T-cell (primary cell): ENCODE measurements around the gene SLC27A1. TPM values are rescaled to one million over a fixed set of nuclear protein-coding genes. Genes with fewer than 3 reads are reported as not detected.
"Not testable (repeated sequence)": the region's sequence is repeated elsewhere in the genome, so short reads cannot be mapped to it uniquely, and the experiment has no call there.

Experiments used
- ATAC-seq, 4 experiments: fragments of 200-7000 bp in 3 of 4; fragments of 150-1000 bp in 1 of 4; cut with Tn5 transposase; replicated peaks in 1 of 4; 1 replicate in 3 of 4; 2 replicates in 1 of 4; pipeline ENCODE4 v1.10.0; 2021; ENCODE audit warnings: moderate library complexity in 3 of 4, mild to moderate bottlenecking in 2 of 4, moderate number of reproducible peaks in 1 of 4
- CTCF ChIA-PET, 2 donors: fragments of 300-600 bp; sonication (Branson Sonifier 250); formaldehyde crosslinking; loops; one replicate each; lab custom pipeline; 2022; ENCODE audit warnings: antibody characterized with exemption in 2 of 2; lab: Charles Lee
- POLR2A ChIA-PET, 2 donors: fragments of 300-600 bp; sonication (Branson Sonifier 250); formaldehyde crosslinking; loops; one replicate each; lab custom pipeline; 2022; ENCODE audit warnings: antibody characterized with exemption in 2 of 2; lab: Charles Lee
- DNase-seq, 35 experiments: peaks; one replicate each; pipeline versions ENCODE4 v3.0.0 to v3.0.0-alpha.2; 2013 to 2023
- H3K27ac ChIP-seq: one replicate; pipeline ENCODE4 v1.5.1; 2013; ENCODE audit warnings: low read length
- H3K27me3 ChIP-seq, 2 experiments: replicated peaks in 1 of 2; 1 replicate in 1 of 2; 2 replicates in 1 of 2; pipeline versions ENCODE4 v1.6.1 to v1.7.0; 2013; ENCODE audit warnings: low read length in 1 of 2, mixed read lengths in 1 of 2; ENCODE audit not compliant: control insufficient read depth in 2 of 2, insufficient read depth in 2 of 2; ENCODE audit errors: extremely low read depth in 1 of 2
- H3K36me3 ChIP-seq, 2 donors: 1 replicate in 1 of 2; 2 replicates in 1 of 2; pipeline versions ENCODE4 v1.6.1 to v1.7.0; 2013; ENCODE audit warnings: low read length in 1 of 2; ENCODE audit not compliant: control insufficient read depth in 2 of 2, insufficient read depth in 1 of 2; ENCODE audit errors: extremely low read depth in 1 of 2
- H3K4me1 ChIP-seq, 2 experiments: 1 replicate in 1 of 2; 2 replicates in 1 of 2; pipeline versions ENCODE4 v1.6.1 to v1.7.0; 2013; ENCODE audit warnings: low read length in 2 of 2, mixed read lengths in 1 of 2; ENCODE audit not compliant: insufficient read depth in 2 of 2, control insufficient read depth in 1 of 2; ENCODE audit errors: extremely low read depth in 1 of 2
- H3K4me3 ChIP-seq, 2 donors: 1 replicate in 1 of 2; 2 replicates in 1 of 2; pipeline versions ENCODE4 v1.5.1 to v1.7.0; 2013; ENCODE audit warnings: mild to moderate bottlenecking in 2 of 2, low read length in 1 of 2, moderate library complexity in 1 of 2; ENCODE audit not compliant: control insufficient read depth in 1 of 2; ENCODE audit errors: extremely low read depth in 1 of 2
- H3K9me3 ChIP-seq: 2 replicates; pipeline ENCODE4 v1.7.0; 2013
- H3K27ac Mint-ChIP-seq, 2 donors: one replicate each; pipeline ENCODE4 v1.8.0; 2020 to 2021; ENCODE audit warnings: mild to moderate bottlenecking in 2 of 2, mixed read lengths in 2 of 2
- H3K27me3 Mint-ChIP-seq, 2 donors: one replicate each; pipeline ENCODE4 v1.8.0; 2021 to 2022; ENCODE audit warnings: mixed read lengths in 2 of 2
- H3K36me3 Mint-ChIP-seq: one replicate; pipeline ENCODE4 v1.8.0; 2021; ENCODE audit warnings: mixed read lengths
- H3K4me1 Mint-ChIP-seq, 3 donors: one replicate each; pipeline ENCODE4 v1.8.0; 2020 to 2022; ENCODE audit warnings: mixed read lengths in 3 of 3, mild to moderate bottlenecking in 1 of 3
- H3K4me3 Mint-ChIP-seq, 3 donors: one replicate each; pipeline ENCODE4 v1.8.0; 2020 to 2022; ENCODE audit warnings: mild to moderate bottlenecking in 3 of 3, mixed read lengths in 3 of 3, moderate library complexity in 3 of 3
- H3K9me3 Mint-ChIP-seq, 3 donors: one replicate each; pipeline ENCODE4 v1.8.0; 2020 to 2022; ENCODE audit warnings: mixed read lengths in 3 of 3
- WGBS: methylation state at CpG from one replicate; pipeline ENCODE4 v1.1.5; 2013; ENCODE audit warnings: missing lambda C conversion rate; ENCODE audit not compliant: insufficient coverage; 5-methylcytosine and 5-hydroxymethylcytosine counted together
- total RNA-seq, 35 experiments: library from RNA in 6 of 35; stranded (reverse) in 6 of 35; fragments of 120-200 nt in 1 of 35; gene quantifications; one replicate each; pipeline versions ENCODE4 v1.2.1 to v1.2.4 and lab custom pipeline; 2013 to 2026

SLC27A1 gene
- total RNA-seq, 5 donors from 2014 or later (not counting 1 experiment from before 2014, with no cell fraction given): 5.9 to 13.3 (median 10.5) TPM

- POLR2A ChIA-PET: no interaction called here
Measured at GRCh38 chr19:17473041-17473440, 2.7 kb downstream of the SLC27A1 start.

GRCh38 chr19:17475011-17475540 is 4.8 kb downstream of the SLC27A1 start:
- H3K27ac ChIP-seq, H3K36me3 ChIP-seq, H3K4me3 ChIP-seq, H3K9me3 ChIP-seq, POLR2A ChIA-PET, H3K27me3 Mint-ChIP-seq, DNase-seq, H3K4me3 Mint-ChIP-seq, CTCF ChIA-PET, H3K36me3 Mint-ChIP-seq, H3K27ac Mint-ChIP-seq, H3K9me3 Mint-ChIP-seq, H3K27me3 ChIP-seq, ATAC-seq: not testable (repeated sequence)
- peaks cover 0 to 12% of the 10 kb centered on the region in 2 experiments for H3K4me1 ChIP-seq
- H3K4me1 Mint-ChIP-seq: peaks cover 8 to 19% (median 14%) of the 10 kb centered on the region in 3 donors
- 81% methylated on average over 3 of the region's 6 CpGs for WGBS

More at GRCh38 chr19:17473041-17473440, 2.7 kb downstream of the SLC27A1 start:
- Histone ChIP-seq H3K27me3 (no peaks in the 10 kb centered on the region), H3K36me3 (no peaks in the 10 kb centered on the region), H3K27ac (no peak overlapping the region), H3K4me3 (no peak overlapping the region), H3K9me3 (no peaks in the 10 kb centered on the region), H3K4me1 (peaks cover 2 to 27% of the 10 kb centered on the region in 2 experiments)
- Mint-ChIP-seq H3K4me3 (peak overlapping the region in 2 of 3 donors; percentile 6 to 98), H3K9me3 (no peaks in the 10 kb centered on the region), H3K27ac (peak overlapping the region in 1 of 2 donors; percentile 34), H3K27me3 (no peaks in the 10 kb centered on the region), H3K36me3 (no peaks in the 10 kb centered on the region), H3K4me1 (peaks cover 25 to 31% (median 27%) of the 10 kb centered on the region in 3 donors)
- CTCF ChIA-PET: no interaction called here
- WGBS: 86% methylated on average over 4 of the region's 9 CpGs
- ATAC-seq: no peak
- no peak for DNase-seq

- Mint-ChIP-seq H3K27ac (no peak overlapping the region), H3K27me3 (no peaks in the 10 kb centered on the region), H3K4me3 (no peak overlapping the region), H3K4me1 (peaks cover 7 to 18% (median 14%) of the 10 kb centered on the region in 3 donors), H3K36me3 (no peaks in the 10 kb centered on the region), H3K9me3 (no peaks in the 10 kb centered on the region)
- WGBS: 86% methylated on average over 5 of the region's 10 CpGs
- POLR2A ChIA-PET: no interaction called here
- CTCF ChIA-PET: no interaction called here
- Histone ChIP-seq H3K27me3 (no peaks in the 10 kb centered on the region), H3K9me3 (no peaks in the 10 kb centered on the region), H3K36me3 (no peaks in the 10 kb centered on the region), H3K27ac (no peak overlapping the region), H3K4me3 (no peak overlapping the region), H3K4me1 (peaks cover 0 to 11% of the 10 kb centered on the region in 2 experiments)
- DNase-seq (no peak), ATAC-seq (no peak)
Measured at GRCh38 chr19:17475541-17476115, 5.3 kb downstream of the SLC27A1 start.

- Histone ChIP-seq H3K27me3 (peaks cover 0 to 2% of the 10 kb centered on the region in 2 experiments), H3K27ac (no peak overlapping the region), H3K4me3 (no peak overlapping the region), H3K9me3 (no peaks in the 10 kb centered on the region), H3K36me3 (no peaks in the 10 kb centered on the region), H3K4me1 (no peaks in the 10 kb centered on the region)
- DNase-seq (no peak), ATAC-seq (no peak)
- Mint-ChIP-seq H3K4me3 (no peak overlapping the region), H3K36me3 (no peaks in the 10 kb centered on the region), H3K4me1 (peaks cover 0 to 2% (median 0%) of the 10 kb centered on the region in 3 donors), H3K9me3 (no peaks in the 10 kb centered on the region), H3K27ac (no peak overlapping the region), H3K27me3 (no peaks in the 10 kb centered on the region)
- 86% methylated on average over 4 of the region's 6 CpGs for WGBS
- POLR2A ChIA-PET: no interaction called here
- CTCF ChIA-PET: no interaction called here
Measured at GRCh38 chr19:17479325-17479791, 9.0 kb downstream of the SLC27A1 start.

- CTCF ChIA-PET: no interaction called here
- peaks cover 0 to 11% of the 10 kb centered on the region in 2 experiments for H3K4me1 ChIP-seq
- POLR2A ChIA-PET: no interaction called here
- no peaks in the 10 kb centered on the region for H3K36me3 ChIP-seq
- H3K36me3 Mint-ChIP-seq: no peaks in the 10 kb centered on the region
- H3K4me3 ChIP-seq: no peak overlapping the region
- DNase-seq (no peak), ATAC-seq (no peak)
- H3K9me3 Mint-ChIP-seq: no peaks in the 10 kb centered on the region
- H3K9me3 ChIP-seq: no peaks in the 10 kb centered on the region
- H3K27me3 ChIP-seq: peaks cover 0 to 2% of the 10 kb centered on the region in 2 experiments
- H3K4me3 Mint-ChIP-seq: no peak overlapping the region
- peaks cover 0 to 2% (median 0%) of the 10 kb centered on the region in 3 donors for H3K4me1 Mint-ChIP-seq
- no peak overlapping the region for H3K27ac Mint-ChIP-seq
- H3K27me3 Mint-ChIP-seq: no peaks in the 10 kb centered on the region
- no peak overlapping the region for H3K27ac ChIP-seq
- 90% methylated on average over 12 of the region's 13 CpGs for WGBS
Measured at GRCh38 chr19:17481986-17482385, 11.7 kb downstream of the SLC27A1 start.

- H3K36me3 ChIP-seq: no peaks in the 10 kb centered on the region
- H3K27ac Mint-ChIP-seq: no peak overlapping the region
- H3K4me1 Mint-ChIP-seq: peaks cover 6 to 9% (median 8%) of the 10 kb centered on the region in 3 donors
- no peak overlapping the region for H3K4me3 ChIP-seq
- no peak for ATAC-seq
- CTCF ChIA-PET: no interaction called here
- no peak overlapping the region for H3K27ac ChIP-seq
- H3K27me3 Mint-ChIP-seq: no peaks in the 10 kb centered on the region
- H3K4me3 Mint-ChIP-seq: no peak overlapping the region
- peaks cover 4 to 22% of the 10 kb centered on the region in 2 experiments for H3K4me1 ChIP-seq
- no peak for DNase-seq
- POLR2A ChIA-PET: no interaction called here
- no peaks in the 10 kb centered on the region for H3K36me3 Mint-ChIP-seq
- H3K27me3 ChIP-seq: peaks cover 0 to 2% of the 10 kb centered on the region in 2 experiments
- no peaks in the 10 kb centered on the region for H3K9me3 Mint-ChIP-seq
- WGBS: 76% methylated on average over 3 of the region's 3 CpGs
- no peaks in the 10 kb centered on the region for H3K9me3 ChIP-seq
Measured at GRCh38 chr19:17482877-17483604, 12.7 kb downstream of the SLC27A1 start.
